Transverse colon (tissue), 4 donors: Measurements from ENCODE around the gene GNB1. TPM values are rescaled to one million over a fixed set of nuclear protein-coding genes. Genes with fewer than 3 reads are reported as not detected.
"Not testable (repeated sequence)": the region's sequence is repeated elsewhere in the genome, so short reads cannot be mapped to it uniquely, and the experiment has no call there.

Experiments
- DNase-seq: peaks from one replicate; pipeline ENCODE4 v3.0.0-alpha.2; 2019
- H3K27ac ChIP-seq, 4 donors: fragments of 200-600 bp; sonication (generic); 2 replicates each; pipeline ENCODE4 v1.5.1; 2016 to 2018; ENCODE audit warnings: inconsistent platforms in 4 of 4
- H3K27me3 ChIP-seq: fragments of 200-600 bp; sonication (generic); 2 replicates; pipeline ENCODE4 v1.5.1; 2017; ENCODE audit warnings: inconsistent platforms
- H3K36me3 ChIP-seq, 4 donors: fragments of 200-600 bp; sonication (generic); 2 replicates each; pipeline ENCODE4 v1.5.1; 2017 to 2019; ENCODE audit warnings: inconsistent platforms in 4 of 4
- H3K4me1 ChIP-seq, 4 donors: fragments of 200-600 bp; sonication (generic); 2 replicates each; pipeline ENCODE4 v1.5.1; 2017 to 2020; ENCODE audit warnings: inconsistent platforms in 4 of 4
- H3K4me3 ChIP-seq, 4 donors: fragments of 200-600 bp; sonication (generic); 1 replicate in 1 of 4; 2 replicates in 3 of 4; pipeline versions ENCODE4 v1.5.1 to v1.6.1; 2017 to 2019; ENCODE audit warnings: inconsistent platforms in 4 of 4
- H3K9me3 ChIP-seq, 2 donors: fragments of 200-600 bp; sonication (generic); 2 replicates each; pipeline ENCODE4 v1.5.1; 2017 to 2019; ENCODE audit warnings: inconsistent platforms in 2 of 2
- POLR2AphosphoS5 ChIP-seq, 3 donors: sonication (generic); formaldehyde crosslinking; IDR thresholded peaks; one replicate each; pipeline ENCODE4 v1.6.1; 2016; ENCODE audit warnings: antibody characterized with exemption in 3 of 3
- WGBS, 2 donors: methylation state at CpG; one replicate each; pipeline ENCODE4 v1.1.5; 2018; ENCODE audit warnings: low coverage in 1 of 2; 5-methylcytosine and 5-hydroxymethylcytosine counted together
- in situ Hi-C, 4 donors: fragments of 200-750 bp; cut with MboI; loops; one replicate each; pipeline versions ENCODE4 v1.15.0 to v1.15.1; 2017; ENCODE audit warnings: low sequenced_read_pairs in 3 of 4, low pct_ligation_motif_present in 1 of 4, low pct_unique_long_range_greater_than_20kb in 1 of 4
- intact Hi-C: fragments of 100-400 bp; cut with DNase I; formaldehyde crosslinking; loops from one replicate; pipeline ENCODE4 v1.15.1; 2023; ENCODE audit warnings: low total_unique reads
- total RNA-seq, 4 donors: library from RNA; depleted of rRNA; stranded (reverse); fragments of >200 nt; gene quantifications; one replicate each; pipeline ENCODE4 v1.1.0, GENCODE V29; 2016

GNB1 gene
- total RNA-seq, 4 donors from 2014 or later = 123 to 191 (median 174) TPM

DNA sequence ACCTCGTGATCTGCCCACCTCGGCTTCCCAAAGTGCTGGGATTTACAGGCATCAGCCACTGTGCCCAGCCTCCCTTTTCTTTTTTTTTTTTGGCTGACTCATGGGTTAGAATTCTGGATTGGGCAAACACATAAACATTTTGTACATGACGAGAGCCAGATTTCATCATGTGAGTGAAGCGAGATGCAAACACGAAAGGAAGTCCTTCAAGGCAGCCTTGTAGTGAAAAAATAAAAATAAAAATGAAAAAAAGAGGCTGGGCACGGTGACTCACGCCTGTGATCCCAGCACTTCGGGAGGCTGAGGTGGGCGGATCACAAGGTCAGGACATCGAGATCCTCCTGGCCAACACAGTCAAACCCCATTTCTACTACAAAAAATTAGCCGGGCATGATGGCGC lies 149.9 kb downstream of the GNB1 start:
- H3K4me1 ChIP-seq, H3K27me3 ChIP-seq, in situ Hi-C loops, H3K36me3 ChIP-seq, DNase-seq, H3K9me3 ChIP-seq, H3K4me3 ChIP-seq, intact Hi-C loops: not testable (repeated sequence)
- H3K27ac ChIP-seq = peak overlapping the region; percentile 36 to 64 (median 62)
- WGBS, 2 donors = 73 to 76% methylated on average over 9 to 12 of the region's 12 CpGs
- peak; percentile 19 to 61 (median 52) for TF ChIP-seq POLR2AphosphoS5 (IDR thresholded peaks at IDR 0.05)

DNA sequence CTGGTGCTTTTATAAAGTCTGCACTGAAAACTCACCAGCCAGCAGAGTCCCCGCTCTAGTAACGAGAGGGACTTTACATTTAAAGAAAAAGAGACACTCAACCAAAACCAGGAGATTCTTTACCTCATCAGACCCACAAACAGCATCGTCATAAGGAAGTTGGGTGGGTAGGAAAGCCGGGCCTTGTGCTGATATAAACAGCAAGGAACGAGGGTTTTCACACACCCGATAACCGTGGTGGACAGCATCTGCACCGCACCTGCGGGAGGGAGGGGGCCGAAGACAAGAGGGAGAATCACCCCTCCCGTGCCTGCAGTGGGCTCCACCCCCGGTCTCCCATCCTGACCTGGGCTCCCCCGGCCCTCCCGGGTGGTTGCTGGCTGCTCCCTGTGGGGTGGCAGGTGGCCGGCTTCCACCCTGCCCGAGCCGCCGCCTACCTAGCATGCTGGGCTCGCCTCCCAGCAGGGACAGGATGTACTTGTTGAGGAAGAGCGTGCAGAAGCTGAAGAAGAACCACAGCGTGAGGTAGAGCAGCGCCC lies 152.0 kb downstream of the GNB1 start:
- DNase-seq, H3K36me3 ChIP-seq, H3K4me3 ChIP-seq, H3K27me3 ChIP-seq, intact Hi-C loops, H3K4me1 ChIP-seq, in situ Hi-C loops, H3K9me3 ChIP-seq, H3K27ac ChIP-seq: not testable (repeated sequence)
- 77% methylated on average over 11 of the region's 22 CpGs; no CpG with 5 or more reads in 1 of the 2 donors for WGBS, 2 donors

DNA sequence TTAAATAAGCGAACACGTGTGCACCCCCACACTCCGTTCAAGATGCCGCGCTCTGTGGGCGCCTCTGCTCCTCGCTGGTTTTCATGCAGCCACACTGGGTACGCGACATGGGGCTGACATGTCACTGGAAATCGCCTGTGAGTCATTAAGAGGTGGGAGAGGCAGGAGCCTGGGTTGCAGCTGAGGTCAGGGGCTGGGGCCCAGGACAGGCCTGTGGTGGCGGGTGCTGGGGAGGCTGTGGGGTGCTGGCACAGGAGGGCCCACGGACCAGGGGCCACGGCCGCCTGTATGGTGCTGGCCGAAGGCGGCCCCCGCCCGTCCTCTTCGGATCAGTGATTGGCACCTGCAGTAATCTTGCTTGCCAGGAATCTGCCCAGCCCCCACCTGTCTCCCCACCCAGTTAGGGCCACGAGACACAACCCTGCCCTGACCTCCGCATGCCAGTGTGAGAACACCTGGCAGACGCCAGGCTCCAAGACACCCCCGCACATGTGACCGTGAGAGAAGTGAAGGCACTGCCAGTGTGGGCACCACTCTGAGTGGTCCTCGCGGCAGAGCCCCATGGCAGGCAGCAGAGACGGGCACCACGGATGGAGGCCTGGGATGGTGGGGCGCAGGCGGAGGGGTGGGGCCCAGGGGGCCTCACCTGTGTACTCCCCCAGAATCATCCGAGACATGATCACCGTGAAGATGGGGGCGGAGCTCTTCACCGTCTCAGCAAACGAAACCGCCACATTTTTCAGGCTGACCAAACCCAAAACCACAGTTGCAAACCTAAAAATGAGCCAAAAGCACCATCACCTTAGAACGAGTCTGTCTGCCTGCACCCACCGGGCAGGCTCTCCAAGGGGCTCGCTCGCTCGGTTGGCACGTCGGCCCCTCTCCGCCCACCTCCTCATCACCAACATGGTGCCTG lies 153.0 kb downstream of the GNB1 start:
- H3K27me3 ChIP-seq, H3K4me1 ChIP-seq, H3K36me3 ChIP-seq, intact Hi-C loops, H3K9me3 ChIP-seq, H3K4me3 ChIP-seq, in situ Hi-C loops: not testable (repeated sequence)
- H3K27ac ChIP-seq = peak overlapping the region in 1 of 4 donors; percentile 37
- peak; percentile 62 for DNase-seq
- 88% methylated on average over 22 of the region's 44 CpGs; no CpG with 5 or more reads in 1 of the 2 donors for WGBS, 2 donors

Other genes with a start within 250 kb of the GNB1 start
- 100 to 1,000 TPM in 1 of 4 donors, 10 to 100 TPM in 3; 28.4 to 183 (median 60.5) TPM for gene CDK11B, start 232.1 kb downstream of the GNB1 start, total RNA-seq
- 100 to 1,000 TPM in 2 of 4 donors, 10 to 100 TPM in 2; 63.4 to 202 (median 83.9) TPM for gene SLC35E2B, start 198.3 kb downstream of the GNB1 start, total RNA-seq
- gene CDK11A, start 166.7 kb downstream of the GNB1 start, total RNA-seq = 100 to 1,000 TPM in 2 of 4 donors, 10 to 100 TPM in 2; 52.9 to 250 (median 161) TPM
- gene NADK, start 112.6 kb downstream of the GNB1 start, total RNA-seq = 100 to 1,000 TPM; 129 to 191 (median 152) TPM
- under 1 TPM in 1 of 4 donors, not detected in 3; 0.48 TPM for gene CALML6, start 24.2 kb upstream of the GNB1 start, total RNA-seq
- gene TMEM52, start 28.2 kb upstream of the GNB1 start, total RNA-seq = 1 to 10 TPM in 3 of 4 donors, not detected in 1; 5.2 to 9.5 (median 5.3) TPM
- not detected for gene CFAP74, start 112.7 kb upstream of the GNB1 start, total RNA-seq
- not detected for gene GABRD, start 128.3 kb upstream of the GNB1 start, total RNA-seq
- 10 to 100 TPM; 48.6 to 96.7 (median 54.4) TPM for gene PRKCZ, start 159.3 kb upstream of the GNB1 start, total RNA-seq